Kidney (tissue), 14 donors: ENCODE data around the gene CDC42. TPM values are rescaled to one million over a fixed set of nuclear protein-coding genes. Genes with fewer than 3 reads are reported as not detected.
"Not testable (repeated sequence)": the region's sequence is repeated elsewhere in the genome, so short reads cannot be mapped to it uniquely, and the experiment has no call there.

Source experiments
- DNase-seq, 5 donors: peaks; one replicate each; pipeline ENCODE4 v3.0.0-alpha.2; 2013 to 2020
- FAIRE-seq: peaks from 2 replicates; lab custom pipeline; 2012; peaks lifted over from hg19 to GRCh38; lab: Jason Lieb, UNC
- H3K27ac ChIP-seq, 2 donors: one replicate each; pipeline ENCODE4 v1.7.0; 2013; ENCODE audit warnings: low read depth in 2 of 2, low read length in 2 of 2, inconsistent platforms in 1 of 2
- H3K27me3 ChIP-seq: one replicate; pipeline ENCODE4 v1.7.1; 2013; ENCODE audit warnings: low read length, inconsistent platforms; ENCODE audit not compliant: control insufficient read depth, insufficient read depth
- H3K36me3 ChIP-seq, 3 donors: one replicate each; pipeline versions ENCODE4 v1.7.0 to v1.7.1; 2013; ENCODE audit warnings: low read length in 3 of 3, control low read depth in 1 of 3, inconsistent platforms in 1 of 3; ENCODE audit not compliant: insufficient read depth in 3 of 3, control insufficient read depth in 2 of 3
- H3K4me1 ChIP-seq, 3 donors: one replicate each; pipeline versions ENCODE4 v1.7.0 to v1.7.1; 2013; ENCODE audit warnings: low read length in 3 of 3, inconsistent platforms in 1 of 3, low read depth in 1 of 3; ENCODE audit not compliant: control insufficient read depth in 2 of 3, insufficient read depth in 2 of 3
- H3K4me3 ChIP-seq, 3 donors: one replicate each; pipeline versions ENCODE4 v1.7.0 to v1.8.1; 2013; ENCODE audit warnings: low read length in 3 of 3, control low read depth in 1 of 3, inconsistent platforms in 1 of 3
- H3K9ac ChIP-seq, 3 donors: one replicate each; pipeline versions ENCODE4 v1.7.0 to v1.7.1; 2013; ENCODE audit warnings: low read length in 3 of 3, control low read depth in 1 of 3, inconsistent platforms in 1 of 3
- H3K9me3 ChIP-seq, 3 donors: one replicate each; pipeline versions ENCODE4 v1.7.0 to v1.7.1; 2013; ENCODE audit warnings: low read length in 3 of 3, control low read depth in 1 of 3, inconsistent platforms in 1 of 3; ENCODE audit not compliant: control insufficient read depth in 2 of 3, insufficient read depth in 1 of 3
- intact Hi-C: fragments of 100-400 bp; cut with DNase I; formaldehyde crosslinking; loops from one replicate; pipeline ENCODE4 v1.11.1; 2022
- polyA plus RNA-seq: library from polyadenylated mRNA; stranded (reverse); fragments of 350-450 nt; fragmentation: Illumina TruSeq; extraction: RNeasy Lipid Tissue Mini Kit (QIAGEN cat#74804); gene quantifications from one replicate; pipeline ENCODE4 v1.2.3, GENCODE V29; 2014; ENCODE audit warnings: low read depth, low replicate concordance; ENCODE audit not compliant: insufficient read depth
- total RNA-seq: library from RNA; stranded (reverse); fragmentation: NEBNext Ultra II Directional; extraction: Animal tissue kit (Norgen Biotek cat#: 25700); gene quantifications from one replicate; pipeline ENCODE4 v1.2.1, GENCODE V29; 2021
- TF ChIP-seq, protein P1 (sequence below): IDR thresholded peaks from 3 replicates; pipeline ENCODE4 v1.5.1; 2012; ENCODE audit warnings: mild to moderate bottlenecking, moderate library complexity, borderline replicate concordance; ENCODE audit not compliant: insufficient read depth; ENCODE audit errors: extremely low read depth
- donor health status: control.
- donor health status: control.
- donor health status: control.
- donor health status: control.
- donor health status: control.
- donor health status: DM: yes; HTN: yes; CAD: no.
- donor health status: Normal renal cell carcinoma (clear cell type).

The CDC42 gene
- total and polyA plus RNA-seq, 2 donors from 2014 or later = 207 to 248 TPM

- intact Hi-C loops, FAIRE-seq, H3K36me3 ChIP-seq: not testable (repeated sequence)
Measured at GRCh38 chr1:22009566-22009965, 42.9 kb upstream of the CDC42 start.

DNA sequence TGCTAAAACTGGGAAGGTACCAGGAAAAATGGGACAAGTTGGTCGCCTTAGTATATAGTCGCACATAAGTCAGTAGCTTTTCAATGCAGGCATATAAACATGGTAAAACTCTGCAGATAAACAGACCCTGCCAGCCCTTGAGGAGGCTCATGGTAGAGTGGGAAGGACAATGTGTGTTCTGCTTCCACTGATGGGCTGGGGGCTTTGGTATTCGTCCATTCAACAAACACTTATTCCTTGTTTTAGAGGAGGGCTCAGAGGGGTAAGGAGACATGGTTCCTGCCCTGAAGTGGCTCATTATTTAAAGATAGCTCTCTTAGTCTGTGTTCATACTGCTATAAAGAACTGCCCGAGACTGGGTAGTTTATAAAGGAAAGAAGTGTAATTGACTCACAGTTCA, 39.8 kb upstream of the CDC42 start:
- H3K9me3 ChIP-seq, H3K27me3 ChIP-seq, H3K9ac ChIP-seq, intact Hi-C loops, DNase-seq, FAIRE-seq, H3K36me3 ChIP-seq, H3K4me1 ChIP-seq, H3K27ac ChIP-seq, H3K4me3 ChIP-seq: not testable (repeated sequence)

More at GRCh38 chr1:22009566-22009965, 42.9 kb upstream of the CDC42 start:
- H3K27ac ChIP-seq, H3K9me3 ChIP-seq, H3K27me3 ChIP-seq, H3K4me1 ChIP-seq, H3K9ac ChIP-seq, H3K4me3 ChIP-seq: not testable (repeated sequence)
- DNase-seq = peak in 1 of 5 donors; percentile 15

GRCh38 chr1:22014575-22015206, 37.8 kb upstream of the CDC42 start:
- H3K4me1 ChIP-seq, H3K9me3 ChIP-seq, FAIRE-seq, H3K27me3 ChIP-seq, H3K36me3 ChIP-seq, intact Hi-C loops, H3K4me3 ChIP-seq, H3K27ac ChIP-seq, H3K9ac ChIP-seq: not testable (repeated sequence)
- DNase-seq = peak in 1 of 5 donors; percentile 12

GRCh38 chr1:22018583-22019559, 33.6 kb upstream of the CDC42 start:
- Histone ChIP-seq H3K9me3 (no peaks in the 10 kb centered on the region), H3K27me3 (no peaks in the 10 kb centered on the region), H3K4me3 (no peak overlapping the region), H3K27ac (no peak overlapping the region), H3K4me1 (peaks cover 0 to under 1% (median 0%) of the 10 kb centered on the region in 3 donors), H3K9ac (no peak overlapping the region), H3K36me3 (no peaks in the 10 kb centered on the region)
- FAIRE-seq = no peak
- TF ChIP-seq, protein P1, sequence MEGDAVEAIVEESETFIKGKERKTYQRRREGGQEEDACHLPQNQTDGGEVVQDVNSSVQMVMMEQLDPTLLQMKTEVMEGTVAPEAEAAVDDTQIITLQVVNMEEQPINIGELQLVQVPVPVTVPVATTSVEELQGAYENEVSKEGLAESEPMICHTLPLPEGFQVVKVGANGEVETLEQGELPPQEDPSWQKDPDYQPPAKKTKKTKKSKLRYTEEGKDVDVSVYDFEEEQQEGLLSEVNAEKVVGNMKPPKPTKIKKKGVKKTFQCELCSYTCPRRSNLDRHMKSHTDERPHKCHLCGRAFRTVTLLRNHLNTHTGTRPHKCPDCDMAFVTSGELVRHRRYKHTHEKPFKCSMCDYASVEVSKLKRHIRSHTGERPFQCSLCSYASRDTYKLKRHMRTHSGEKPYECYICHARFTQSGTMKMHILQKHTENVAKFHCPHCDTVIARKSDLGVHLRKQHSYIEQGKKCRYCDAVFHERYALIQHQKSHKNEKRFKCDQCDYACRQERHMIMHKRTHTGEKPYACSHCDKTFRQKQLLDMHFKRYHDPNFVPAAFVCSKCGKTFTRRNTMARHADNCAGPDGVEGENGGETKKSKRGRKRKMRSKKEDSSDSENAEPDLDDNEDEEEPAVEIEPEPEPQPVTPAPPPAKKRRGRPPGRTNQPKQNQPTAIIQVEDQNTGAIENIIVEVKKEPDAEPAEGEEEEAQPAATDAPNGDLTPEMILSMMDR = no peak
- peak in 2 of 5 donors; percentile 18 to 24 for DNase-seq
- intact Hi-C loops = no loop called here
